DOHH2 (cell line): ENCODE results near the gene LAMC3.

Experiments used
- EZH2phosphoT487 ChIP-seq: fragments of 200-600 bp; sonication (generic); IDR thresholded peaks from 2 replicates; pipeline ENCODE4 v1.6.1; 2017; ENCODE audit warnings: borderline replicate concordance, mild to moderate bottlenecking, antibody characterized with exemption, low read length, moderate library complexity, mixed read lengths
- TF ChIP-seq, protein P1 (sequence below): fragments of 200-600 bp; sonication (generic); IDR thresholded peaks from one replicate; pipeline ENCODE4 v1.5.1; 2014; ENCODE audit warnings: antibody characterized with exemption, mild to moderate bottlenecking, low read depth, low read length; ENCODE audit not compliant: poor library complexity, severe bottlenecking

- TF ChIP-seq, protein P1, sequence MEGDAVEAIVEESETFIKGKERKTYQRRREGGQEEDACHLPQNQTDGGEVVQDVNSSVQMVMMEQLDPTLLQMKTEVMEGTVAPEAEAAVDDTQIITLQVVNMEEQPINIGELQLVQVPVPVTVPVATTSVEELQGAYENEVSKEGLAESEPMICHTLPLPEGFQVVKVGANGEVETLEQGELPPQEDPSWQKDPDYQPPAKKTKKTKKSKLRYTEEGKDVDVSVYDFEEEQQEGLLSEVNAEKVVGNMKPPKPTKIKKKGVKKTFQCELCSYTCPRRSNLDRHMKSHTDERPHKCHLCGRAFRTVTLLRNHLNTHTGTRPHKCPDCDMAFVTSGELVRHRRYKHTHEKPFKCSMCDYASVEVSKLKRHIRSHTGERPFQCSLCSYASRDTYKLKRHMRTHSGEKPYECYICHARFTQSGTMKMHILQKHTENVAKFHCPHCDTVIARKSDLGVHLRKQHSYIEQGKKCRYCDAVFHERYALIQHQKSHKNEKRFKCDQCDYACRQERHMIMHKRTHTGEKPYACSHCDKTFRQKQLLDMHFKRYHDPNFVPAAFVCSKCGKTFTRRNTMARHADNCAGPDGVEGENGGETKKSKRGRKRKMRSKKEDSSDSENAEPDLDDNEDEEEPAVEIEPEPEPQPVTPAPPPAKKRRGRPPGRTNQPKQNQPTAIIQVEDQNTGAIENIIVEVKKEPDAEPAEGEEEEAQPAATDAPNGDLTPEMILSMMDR: no peak
- no peak for TF ChIP-seq EZH2phosphoT487
Observed at GRCh38 chr9:131107760-131108159, 98.8 kb downstream of the LAMC3 start.
